ENCODE data around the gene KRTAP10-5.

Gene KRTAP10-5

DNA sequence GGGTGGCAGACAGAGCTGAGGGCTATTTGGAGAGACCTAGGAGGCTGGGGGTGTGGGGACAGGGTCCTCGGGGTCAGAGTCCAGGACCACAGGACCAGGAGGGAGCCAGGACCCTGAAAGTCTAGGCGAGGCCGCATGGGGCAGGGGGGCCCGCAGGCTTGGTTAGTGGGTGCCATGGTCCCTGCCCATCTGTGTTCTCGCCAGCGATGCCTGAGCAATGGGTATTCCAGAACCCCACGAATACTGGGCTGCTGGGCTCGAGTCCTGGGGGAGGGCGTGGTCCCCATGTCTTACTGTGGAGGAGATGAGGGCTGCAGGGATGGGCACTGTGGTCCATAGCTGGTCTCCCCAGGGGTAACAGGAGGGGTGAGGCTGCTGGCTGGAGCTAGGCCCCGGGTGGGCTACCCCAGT, 9.9 kb upstream of the KRTAP10-5 start:
- FAIRE-seq: no peak
- TF ChIP-seq POLR2AphosphoS5 (IDR thresholded peaks at IDR 0.05; ENCODE audit: low read depth, low read length) (no peak), PAX5 (IDR thresholded peaks at IDR 0.05; ENCODE audit: insufficient read depth, low read length, severe bottlenecking) (no peak), SPI1 (IDR thresholded peaks at IDR 0.05; ENCODE audit: low read depth, low read length) (no peak), POLR2A (IDR thresholded peaks at IDR 0.05; ENCODE audit: low read depth, low read length) (no peak), TAF1 (IDR thresholded peaks at IDR 0.05; ENCODE audit: low read depth, low read length) (no peak), POU2F2 (IDR thresholded peaks at IDR 0.05; ENCODE audit: low read depth, low read length) (no peak)

DNA sequence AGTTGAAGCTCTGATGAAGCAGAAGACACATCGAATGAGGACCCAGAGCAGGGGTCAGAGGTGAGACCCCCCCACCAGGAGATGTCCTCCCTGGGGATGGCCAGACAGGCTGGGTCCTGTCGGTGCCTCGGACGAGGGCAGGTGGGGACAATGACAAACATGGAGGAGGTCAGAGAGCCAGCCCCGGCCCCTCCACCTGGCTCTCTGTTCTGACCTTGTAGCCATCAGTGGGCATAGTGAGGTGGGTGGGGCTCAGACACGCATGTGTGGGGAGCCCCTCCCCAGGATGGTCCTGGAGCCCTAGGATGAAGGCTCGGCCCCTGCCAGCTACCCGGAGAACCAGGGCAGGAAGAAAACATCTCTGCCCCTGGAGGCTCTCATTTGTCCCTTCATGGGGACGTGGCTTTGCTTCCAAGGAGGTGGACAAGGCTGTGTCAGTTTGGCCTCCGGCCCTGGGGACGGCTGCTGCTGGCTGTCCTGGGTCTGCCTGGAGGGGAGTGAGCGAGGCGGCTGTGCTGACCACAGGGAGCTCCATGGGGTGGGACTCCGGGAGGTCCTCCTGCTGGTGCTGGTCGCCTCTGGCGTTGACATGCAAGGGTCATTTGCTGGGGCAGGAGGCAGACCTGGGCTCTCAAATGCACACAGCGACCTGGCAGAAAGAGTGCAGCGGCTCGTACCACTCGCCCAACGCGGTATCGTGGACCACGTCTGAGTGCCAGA, 9.3 kb upstream of the KRTAP10-5 start:
- no peak for FAIRE-seq
- no peak for TF ChIP-seq POLR2A (IDR thresholded peaks at IDR 0.05; ENCODE audit: low read depth, low read length)
- DNase-seq (ENCODE audit: insufficient read length, low spot score): no peak

More for the DNA sequence above, 9.9 kb upstream of the KRTAP10-5 start:
- no peak for DNase-seq (ENCODE audit: insufficient read length, low spot score)

DNA sequence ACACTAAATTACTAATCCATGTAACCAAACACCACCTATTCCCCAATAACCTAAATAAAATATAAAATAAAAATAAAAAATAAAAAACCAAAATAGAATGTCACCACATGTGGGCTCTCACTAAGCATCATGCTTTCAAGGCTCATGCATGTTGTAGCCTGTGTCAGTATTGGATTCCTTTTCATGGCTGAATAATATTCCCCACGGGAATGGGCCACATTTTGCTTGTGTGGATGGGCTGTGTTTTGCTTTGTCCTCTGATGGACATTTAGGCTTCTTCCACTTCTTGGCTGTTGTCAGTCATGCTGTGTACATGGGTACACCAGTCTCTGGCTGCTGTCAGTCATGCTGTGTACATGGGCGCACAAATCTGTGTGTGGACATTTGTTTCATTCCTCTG, 8.7 kb upstream of the KRTAP10-5 start:
- DNase-seq (ENCODE audit: insufficient read length, low spot score) (no peak), FAIRE-seq (no peak)
- no peak for TF ChIP-seq PAX5 (IDR thresholded peaks at IDR 0.05; ENCODE audit: insufficient read depth, low read length, severe bottlenecking)

DNA sequence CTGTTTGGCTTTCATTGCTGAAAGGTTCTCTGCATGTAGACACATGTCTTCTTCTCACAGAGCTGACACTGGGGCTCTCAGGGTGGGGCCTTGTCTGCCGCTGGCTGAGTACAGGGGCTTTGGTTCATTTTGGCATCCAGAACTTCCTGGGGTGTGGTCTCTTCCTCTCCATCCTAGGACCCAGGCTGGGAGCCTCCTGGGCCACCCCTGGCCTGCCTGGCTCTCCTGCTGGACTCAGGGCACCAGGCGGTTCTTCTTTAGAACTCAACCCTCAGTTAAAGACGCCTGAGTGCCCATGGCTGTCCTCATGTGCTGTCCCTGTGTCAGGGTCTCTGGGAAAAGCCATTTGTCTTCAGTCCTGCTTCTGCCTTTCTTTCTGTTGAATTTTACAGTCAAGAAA, 5.5 kb upstream of the KRTAP10-5 start:
- DNase-seq (ENCODE audit: insufficient read length, low spot score) (no peak), FAIRE-seq (no peak)
- no peak for TF ChIP-seq POLR2AphosphoS5 (IDR thresholded peaks at IDR 0.05; ENCODE audit: low read depth, low read length)
- TF ChIP-seq POU2F2 (IDR thresholded peaks at IDR 0.05; ENCODE audit: low read depth, low read length): no peak
- no peak for TF ChIP-seq PAX5 (IDR thresholded peaks at IDR 0.05; ENCODE audit: insufficient read depth, low read length, severe bottlenecking)
- TF ChIP-seq POLR2A (IDR thresholded peaks at IDR 0.05; ENCODE audit: low read depth, low read length): no peak
- no peak for TF ChIP-seq SPI1 (IDR thresholded peaks at IDR 0.05; ENCODE audit: low read depth, low read length)
- no peak for TF ChIP-seq TAF1 (IDR thresholded peaks at IDR 0.05; ENCODE audit: low read depth, low read length)

DNA sequence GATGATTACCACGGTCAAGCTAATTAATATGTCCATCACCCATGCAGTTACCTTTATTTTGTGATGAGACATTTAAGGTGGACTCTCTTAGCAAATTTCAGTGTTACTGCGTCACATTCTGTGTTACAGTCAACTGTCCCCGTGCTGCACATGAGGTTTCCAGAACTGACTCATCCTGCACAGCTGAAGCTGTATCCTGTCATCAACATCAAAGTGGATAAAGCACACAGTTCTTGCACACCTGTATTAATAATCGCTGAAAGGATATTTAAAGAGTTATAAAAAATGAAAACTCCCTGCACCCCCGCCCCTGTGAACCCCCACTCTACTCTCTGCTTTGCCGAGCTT, 3.4 kb upstream of the KRTAP10-5 start:
- DNase-seq (ENCODE audit: insufficient read length, low spot score) (no peak), FAIRE-seq (no peak)
- TF ChIP-seq PAX5 (IDR thresholded peaks at IDR 0.05; ENCODE audit: insufficient read depth, low read length, severe bottlenecking) (no peak), SPI1 (IDR thresholded peaks at IDR 0.05; ENCODE audit: low read depth, low read length) (no peak), POU2F2 (IDR thresholded peaks at IDR 0.05; ENCODE audit: low read depth, low read length) (no peak), POLR2AphosphoS5 (IDR thresholded peaks at IDR 0.05; ENCODE audit: low read depth, low read length) (no peak), POLR2A (IDR thresholded peaks at IDR 0.05; ENCODE audit: low read depth, low read length) (no peak), TAF1 (IDR thresholded peaks at IDR 0.05; ENCODE audit: low read depth, low read length) (no peak)

DNA sequence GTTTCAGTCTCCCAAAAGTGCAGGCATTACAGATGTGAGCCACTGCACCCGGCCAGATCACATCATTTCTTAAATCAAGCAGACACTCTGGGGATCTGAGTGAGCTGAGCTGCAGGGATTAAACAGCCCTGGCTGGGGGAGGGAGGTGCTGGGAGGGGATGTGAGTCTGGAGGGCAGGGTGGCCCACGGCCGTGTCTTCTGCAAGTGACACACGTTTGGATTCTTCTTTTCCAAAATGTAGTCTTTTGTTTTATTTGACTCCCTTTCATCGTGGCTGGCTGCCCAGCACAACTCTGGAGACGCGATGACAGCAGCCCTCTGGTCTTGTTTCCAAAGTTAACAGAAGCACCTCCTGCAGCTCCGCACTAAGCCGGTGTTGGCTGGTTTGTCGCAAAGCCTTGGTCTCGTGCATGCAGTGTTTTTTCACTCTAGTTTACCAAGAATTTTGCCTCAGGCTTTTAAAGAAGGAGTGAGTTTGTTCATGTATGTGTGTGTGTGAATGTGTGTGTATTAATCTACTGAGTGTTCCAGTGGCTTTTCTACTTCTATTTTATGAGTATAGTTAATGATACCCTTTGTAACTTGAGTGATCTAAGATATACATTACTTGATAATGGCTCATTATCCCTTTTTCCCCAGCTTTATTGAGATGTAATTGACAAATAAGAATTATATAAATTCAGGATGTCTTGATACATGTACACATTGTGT, 2.8 kb upstream of the KRTAP10-5 start:
- no peak for FAIRE-seq
- no peak for TF ChIP-seq POLR2AphosphoS5 (IDR thresholded peaks at IDR 0.05; ENCODE audit: low read depth, low read length)
- TF ChIP-seq POLR2A (IDR thresholded peaks at IDR 0.05; ENCODE audit: low read depth, low read length): no peak
- TF ChIP-seq PAX5 (IDR thresholded peaks at IDR 0.05; ENCODE audit: insufficient read depth, low read length, severe bottlenecking): no peak
- no peak for TF ChIP-seq TAF1 (IDR thresholded peaks at IDR 0.05; ENCODE audit: low read depth, low read length)
- TF ChIP-seq POU2F2 (IDR thresholded peaks at IDR 0.05; ENCODE audit: low read depth, low read length): no peak
- no peak for TF ChIP-seq SPI1 (IDR thresholded peaks at IDR 0.05; ENCODE audit: low read depth, low read length)
- no peak for DNase-seq (ENCODE audit: insufficient read length, low spot score)

DNA sequence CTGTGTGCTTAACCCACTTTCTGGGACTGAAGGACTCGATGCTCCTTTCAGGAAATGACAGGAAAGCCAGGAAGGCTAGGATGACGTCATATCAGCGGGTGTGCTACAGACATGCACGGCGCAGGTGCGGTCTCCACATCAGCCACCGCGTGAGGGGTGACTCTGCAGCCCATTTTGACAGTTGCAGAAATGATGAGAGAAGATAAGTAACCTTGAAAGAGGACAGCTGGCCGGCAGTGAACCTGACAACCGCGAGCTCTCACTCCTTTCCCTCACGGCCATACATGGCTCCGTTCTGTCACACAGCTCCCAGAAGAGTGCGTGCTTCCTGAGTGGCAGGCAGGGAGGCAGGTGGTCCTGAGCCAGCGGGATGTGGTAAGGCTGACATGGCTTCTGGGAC, 1.7 kb upstream of the KRTAP10-5 start:
- DNase-seq (ENCODE audit: insufficient read length, low spot score): no peak
- no peak for TF ChIP-seq TAF1 (IDR thresholded peaks at IDR 0.05; ENCODE audit: low read depth, low read length)
- no peak for TF ChIP-seq SPI1 (IDR thresholded peaks at IDR 0.05; ENCODE audit: low read depth, low read length)
- TF ChIP-seq POU2F2 (IDR thresholded peaks at IDR 0.05; ENCODE audit: low read depth, low read length): no peak
- TF ChIP-seq POLR2AphosphoS5 (IDR thresholded peaks at IDR 0.05; ENCODE audit: low read depth, low read length): no peak
- TF ChIP-seq POLR2A (IDR thresholded peaks at IDR 0.05; ENCODE audit: low read depth, low read length): no peak
- TF ChIP-seq PAX5 (IDR thresholded peaks at IDR 0.05; ENCODE audit: insufficient read depth, low read length, severe bottlenecking): no peak
- no peak for FAIRE-seq

DNA sequence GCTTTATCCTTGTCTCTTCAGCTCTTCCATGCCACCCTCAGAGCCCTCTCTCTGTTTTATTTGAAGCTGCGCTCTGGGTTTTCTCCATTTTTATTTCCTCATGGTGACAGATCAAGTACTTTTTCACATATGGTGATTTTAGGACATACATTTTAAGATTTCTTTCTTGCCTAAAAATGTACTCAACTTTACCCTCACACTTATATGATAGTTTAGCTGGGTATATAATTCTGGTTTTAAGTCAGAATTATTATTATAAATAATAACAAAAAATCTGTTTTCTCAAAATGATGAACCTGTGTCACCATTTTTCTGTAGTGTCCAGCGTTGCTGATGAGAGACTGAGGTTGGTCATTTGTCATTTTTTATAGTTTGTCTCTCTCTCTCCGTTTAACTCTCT, 754 bp upstream of the KRTAP10-5 start:
- FAIRE-seq: no peak
- TF ChIP-seq POLR2AphosphoS5 (IDR thresholded peaks at IDR 0.05; ENCODE audit: low read depth, low read length) (no peak), PAX5 (IDR thresholded peaks at IDR 0.05; ENCODE audit: insufficient read depth, low read length, severe bottlenecking) (no peak), TAF1 (IDR thresholded peaks at IDR 0.05; ENCODE audit: low read depth, low read length) (no peak), POU2F2 (IDR thresholded peaks at IDR 0.05; ENCODE audit: low read depth, low read length) (no peak), POLR2A (IDR thresholded peaks at IDR 0.05; ENCODE audit: low read depth, low read length) (no peak)
- DNase-seq (ENCODE audit: insufficient read length, low spot score): no peak

DNA sequence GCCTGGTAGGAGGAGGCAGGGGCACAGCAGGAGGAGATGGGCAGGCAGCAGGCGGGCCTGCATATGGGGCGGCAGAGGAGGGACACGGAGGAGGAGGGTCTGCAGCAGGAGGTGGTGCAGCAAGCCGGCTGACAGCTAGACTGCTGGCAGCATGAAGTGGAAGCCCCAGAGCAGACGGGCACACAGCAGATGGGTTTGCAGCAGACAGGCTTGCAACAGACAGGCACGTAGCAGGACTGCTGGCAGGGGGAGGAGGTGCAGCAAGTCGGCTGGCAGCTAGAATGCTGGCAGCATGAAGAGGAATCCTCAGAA, 615 bp downstream of the KRTAP10-5 start:
- DNase-seq (ENCODE audit: insufficient read length, low spot score) (no peak), FAIRE-seq (no peak)
- TF ChIP-seq SPI1 (IDR thresholded peaks at IDR 0.05; ENCODE audit: low read depth, low read length): no peak
- TF ChIP-seq TAF1 (IDR thresholded peaks at IDR 0.05; ENCODE audit: low read depth, low read length): no peak
- TF ChIP-seq POLR2AphosphoS5 (IDR thresholded peaks at IDR 0.05; ENCODE audit: low read depth, low read length): no peak
- TF ChIP-seq POU2F2 (IDR thresholded peaks at IDR 0.05; ENCODE audit: low read depth, low read length): no peak
- no peak for TF ChIP-seq PAX5 (IDR thresholded peaks at IDR 0.05; ENCODE audit: insufficient read depth, low read length, severe bottlenecking)
- no peak for TF ChIP-seq POLR2A (IDR thresholded peaks at IDR 0.05; ENCODE audit: low read depth, low read length)

Data from GM12891 (cell line).